ENCODE data around the gene MAGI2.

MAGI2 gene

GRCh38 chr7:78170815-78171214, 1282.7 kb downstream of the MAGI2 start:
- DNase-seq (ENCODE audit: low read depth, low spot score): no peak
- ChIA-PET CTCF (interaction anchor here (1.2 to 1.4 kb wide), 2 partner anchors 13 to 151 kb away, joined by 3 read pairs; no protein-coding TSS in a partner anchor), POLR2A (no interaction called here)
- no peak overlapping the region for H3K4me3 ChIP-seq (ENCODE audit: low read depth, low read length)
- TF ChIP-seq, protein P1, sequence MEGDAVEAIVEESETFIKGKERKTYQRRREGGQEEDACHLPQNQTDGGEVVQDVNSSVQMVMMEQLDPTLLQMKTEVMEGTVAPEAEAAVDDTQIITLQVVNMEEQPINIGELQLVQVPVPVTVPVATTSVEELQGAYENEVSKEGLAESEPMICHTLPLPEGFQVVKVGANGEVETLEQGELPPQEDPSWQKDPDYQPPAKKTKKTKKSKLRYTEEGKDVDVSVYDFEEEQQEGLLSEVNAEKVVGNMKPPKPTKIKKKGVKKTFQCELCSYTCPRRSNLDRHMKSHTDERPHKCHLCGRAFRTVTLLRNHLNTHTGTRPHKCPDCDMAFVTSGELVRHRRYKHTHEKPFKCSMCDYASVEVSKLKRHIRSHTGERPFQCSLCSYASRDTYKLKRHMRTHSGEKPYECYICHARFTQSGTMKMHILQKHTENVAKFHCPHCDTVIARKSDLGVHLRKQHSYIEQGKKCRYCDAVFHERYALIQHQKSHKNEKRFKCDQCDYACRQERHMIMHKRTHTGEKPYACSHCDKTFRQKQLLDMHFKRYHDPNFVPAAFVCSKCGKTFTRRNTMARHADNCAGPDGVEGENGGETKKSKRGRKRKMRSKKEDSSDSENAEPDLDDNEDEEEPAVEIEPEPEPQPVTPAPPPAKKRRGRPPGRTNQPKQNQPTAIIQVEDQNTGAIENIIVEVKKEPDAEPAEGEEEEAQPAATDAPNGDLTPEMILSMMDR (IDR thresholded peaks at IDR 0.05; ENCODE audit: insufficient read depth, low read length, missing control alignments): no peak

DNA sequence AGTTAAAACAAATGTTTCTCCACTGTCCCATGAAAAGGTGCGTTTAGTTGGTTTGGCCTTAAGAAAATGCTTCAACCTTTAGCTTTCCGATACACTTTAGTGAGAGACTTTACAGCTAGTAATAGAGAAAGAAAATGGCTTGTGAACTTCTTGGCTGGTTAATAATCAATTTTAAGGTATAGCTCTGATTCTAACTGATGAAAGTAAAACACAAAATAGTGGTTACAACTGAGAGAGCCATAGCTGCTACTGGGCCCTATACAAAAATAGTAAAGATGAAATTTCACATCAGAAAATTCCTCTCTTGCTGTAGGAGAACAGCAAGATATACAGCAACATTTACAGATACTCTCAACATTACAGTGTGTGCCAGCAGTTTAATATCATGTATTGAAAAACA, 1283.5 kb downstream of the MAGI2 start:
- POLR2A ChIA-PET: no interaction called here

GRCh38 chr7:78168865-78169264, 1284.6 kb downstream of the MAGI2 start:
- ChIA-PET CTCF (interaction anchor here (1.5 kb wide), 1 partner anchor 12 kb away, joined by 4 read pairs; no protein-coding TSS in a partner anchor), POLR2A (interaction anchor here (0.6 kb wide), 1 partner anchor 225 kb away, joined by 3 read pairs; no protein-coding TSS in a partner anchor)
- no peak for DNase-seq (ENCODE audit: low read depth, low spot score)
- H3K4me3 ChIP-seq (ENCODE audit: low read depth, low read length): no peak overlapping the region
- TF ChIP-seq, protein P1 (IDR thresholded peaks at IDR 0.05; ENCODE audit: insufficient read depth, low read length, missing control alignments): no peak

More for the DNA sequence above, 1283.5 kb downstream of the MAGI2 start:
- TF ChIP-seq, protein P1 (IDR thresholded peaks at IDR 0.05; ENCODE audit: insufficient read depth, low read length, missing control alignments): no peak
- CTCF ChIA-PET: interaction anchor here (1.5 kb wide), 1 partner anchor 10 kb away, joined by 4 read pairs; no protein-coding TSS in a partner anchor
- no peak overlapping the region for H3K4me3 ChIP-seq (ENCODE audit: low read depth, low read length)
- DNase-seq (ENCODE audit: low read depth, low spot score): no peak

DNA sequence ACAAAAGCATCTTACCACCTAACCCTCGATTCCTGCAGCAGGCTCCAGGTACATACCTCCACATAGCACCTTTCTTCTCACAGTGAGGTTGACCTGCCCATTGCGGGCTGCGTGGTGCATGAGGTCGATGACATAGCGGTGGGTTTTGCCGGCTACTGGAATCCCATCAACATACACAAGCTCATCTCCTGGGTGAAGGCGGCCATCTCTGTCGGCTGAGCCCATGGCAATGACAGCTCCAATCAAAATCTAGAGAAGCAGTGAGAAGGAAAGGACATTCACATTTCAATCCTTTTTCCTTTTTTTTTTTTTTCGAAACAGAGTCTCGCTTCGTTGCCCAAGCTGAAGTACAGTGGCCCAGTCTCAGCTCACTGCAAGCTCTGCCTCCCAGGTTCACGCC, 1285.6 kb downstream of the MAGI2 start:
- TF ChIP-seq, protein P1 (IDR thresholded peaks at IDR 0.05; ENCODE audit: insufficient read depth, low read length, missing control alignments): no peak
- no peak for DNase-seq (ENCODE audit: low read depth, low spot score)
- POLR2A ChIA-PET: no interaction called here
- CTCF ChIA-PET: no interaction called here
- no peak overlapping the region for H3K4me3 ChIP-seq (ENCODE audit: low read depth, low read length)

GRCh38 chr7:78165854-78166253, 1287.6 kb downstream of the MAGI2 start:
- ChIA-PET CTCF (interaction anchor here (1.7 kb wide), 1 partner anchor 12 kb away, joined by 4 read pairs; no protein-coding TSS in a partner anchor), POLR2A (no interaction called here)
- no peak overlapping the region for H3K4me3 ChIP-seq (ENCODE audit: low read depth, low read length)
- no peak for DNase-seq (ENCODE audit: low read depth, low spot score)
- TF ChIP-seq, protein P1 (IDR thresholded peaks at IDR 0.05; ENCODE audit: insufficient read depth, low read length, missing control alignments): no peak

DNA sequence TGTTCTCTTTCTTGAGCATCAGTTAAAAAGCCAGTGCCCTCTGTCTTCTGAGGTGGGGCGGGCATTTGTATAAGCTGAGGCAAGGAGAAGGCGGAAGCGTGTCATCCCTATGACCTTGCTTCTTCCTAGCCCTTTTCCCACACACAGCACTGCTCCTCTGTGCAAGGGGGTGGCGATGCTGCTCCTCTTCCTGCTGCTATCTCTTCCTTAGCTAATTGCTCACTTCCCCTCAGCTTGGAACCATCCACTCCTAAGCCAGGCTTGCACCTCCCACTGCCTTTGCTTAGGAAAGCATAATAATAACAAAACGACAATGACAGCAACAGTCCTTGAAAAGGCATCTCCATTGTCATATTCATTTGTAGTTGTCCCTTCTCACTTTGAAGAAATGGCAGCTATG, 1288.0 kb downstream of the MAGI2 start:
- H3K4me3 ChIP-seq (ENCODE audit: low read depth, low read length): no peak overlapping the region
- TF ChIP-seq, protein P1 (IDR thresholded peaks at IDR 0.05; ENCODE audit: insufficient read depth, low read length, missing control alignments): no peak
- POLR2A ChIA-PET: no interaction called here
- no peak for DNase-seq (ENCODE audit: low read depth, low spot score)
- CTCF ChIA-PET: interaction anchor here (1.7 kb wide), 1 partner anchor 12 kb away, joined by 4 read pairs; no protein-coding TSS in a partner anchor
